ENCODE measurements around the gene CAPN8.

- no peak for TF ChIP-seq CTCF (IDR thresholded peaks at IDR 0.05)
- TF ChIP-seq POLR2A (IDR thresholded peaks at IDR 0.05) = no peak
Observed at GRCh38 chr1:223664106-223664505, 1.4 kb downstream of the CAPN8 start.

All from uterus (tissue), 2 donors.